Measurements from ENCODE around the gene MOV10. TPM values are rescaled to one million over a fixed set of nuclear protein-coding genes. Genes with fewer than 3 reads are reported as not detected.
A peak's percentile ranks its signal among the peaks of the same experiment; 100 is the strongest.

Gene MOV10
- total RNA-seq, 1 donor from 2014 or later: 35.7 TPM

GRCh38 chr1:112743174-112744008 lies 68.9 kb downstream of the MOV10 start:
- no peak for DNase-seq (ENCODE audit: low read depth)
- no peak for TF ChIP-seq CTCF (conservative IDR thresholded peaks at IDR 0.05; ENCODE audit: low read depth, low read length)

GRCh38 chr1:112744009-112744578 lies 69.6 kb downstream of the MOV10 start:
- DNase-seq (ENCODE audit: low read depth): no peak
- TF ChIP-seq CTCF (conservative IDR thresholded peaks at IDR 0.05; ENCODE audit: low read depth, low read length): peak; percentile 59
- peak overlapping the region; percentile 41 for H3K4me3 ChIP-seq (ENCODE audit: low read depth, low read length)

More at GRCh38 chr1:112743174-112744008, 68.9 kb downstream of the MOV10 start:
- H3K4me3 ChIP-seq (ENCODE audit: low read depth, low read length): peak overlapping the region; percentile 41

- no peak for DNase-seq (ENCODE audit: low read depth)
- no peak for TF ChIP-seq CTCF (conservative IDR thresholded peaks at IDR 0.05; ENCODE audit: low read depth, low read length)
Measured at GRCh38 chr1:112748396-112748795, 73.9 kb downstream of the MOV10 start.

More at GRCh38 chr1:112748396-112748795, 73.9 kb downstream of the MOV10 start:
- no peak overlapping the region for H3K4me3 ChIP-seq (ENCODE audit: low read depth, low read length)

Other genes starting within 250 kb of the MOV10 start
- 0.80 and 4.8 TPM in 2 replicates for gene WNT2B, start 165.7 kb upstream of the MOV10 start, total RNA-seq
- gene ST7L, start 55.5 kb upstream of the MOV10 start, total RNA-seq: 7.4 and 16.7 TPM in 2 replicates
- gene CAPZA1, start 54.8 kb upstream of the MOV10 start, total RNA-seq: 215 and 311 TPM in 2 replicates
- gene RHOC, start 32.5 kb downstream of the MOV10 start, total RNA-seq: 766 and 1,011 TPM in 2 replicates
- gene PPM1J, start 40.7 kb downstream of the MOV10 start, total RNA-seq: 3.2 and 7.7 TPM in 2 replicates

All from epithelial cell of proximal tubule (primary cell).